Fibroblast of skin of scalp (primary cell): ENCODE data around the gene IGFBP5.

Source experiments
- DNase-seq: peaks from one replicate; pipeline ENCODE4 v3.0.0-alpha.2; 2013

Gene IGFBP5

DNA sequence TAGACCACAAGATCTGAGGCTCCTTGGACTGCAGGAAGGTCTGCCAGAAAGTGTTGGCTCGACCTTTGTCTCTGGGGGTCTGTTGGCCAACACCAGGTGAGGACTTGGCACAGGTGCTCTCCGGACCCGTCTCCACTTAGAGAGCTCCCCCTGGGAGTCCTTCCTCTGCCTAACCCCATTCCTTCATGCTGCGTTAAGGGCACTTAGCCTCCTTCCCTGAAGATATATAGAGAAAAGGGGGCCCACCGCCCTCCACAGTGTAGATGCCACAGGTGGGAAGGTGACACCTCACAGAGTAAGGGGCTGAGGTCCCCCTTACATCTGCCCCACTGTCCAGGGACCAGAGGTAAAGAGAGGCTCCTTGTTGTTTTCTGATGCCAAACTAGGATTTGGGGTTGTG, 8.2 kb downstream of the IGFBP5 start:
- no peak for DNase-seq

DNA sequence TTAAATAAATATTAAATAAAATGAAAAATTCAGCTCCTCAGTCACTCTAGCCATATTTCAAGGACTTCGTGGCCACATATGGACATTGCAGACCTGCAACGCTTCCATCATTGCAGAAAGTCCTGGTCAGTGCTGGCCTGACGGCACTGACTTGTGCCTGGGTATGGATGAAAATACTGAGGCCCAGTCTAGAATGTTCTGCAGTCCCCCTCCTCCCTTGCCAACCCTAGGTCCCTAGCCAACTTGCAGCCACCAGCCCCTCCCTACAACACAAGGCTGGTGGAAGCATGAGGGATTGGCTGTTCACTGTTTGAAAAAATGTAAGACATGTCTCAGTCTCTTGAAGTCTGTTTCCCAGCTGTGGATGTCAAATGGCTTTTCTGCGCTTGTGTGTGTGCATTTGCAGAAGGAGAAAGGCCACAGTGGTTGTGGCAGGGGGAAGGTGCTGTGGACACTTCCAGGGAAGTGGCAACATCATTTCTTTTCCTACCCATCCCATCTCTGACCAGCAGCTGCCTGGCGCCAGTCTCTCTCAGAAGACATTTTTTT, 9.9 kb downstream of the IGFBP5 start:
- no peak for DNase-seq

DNA sequence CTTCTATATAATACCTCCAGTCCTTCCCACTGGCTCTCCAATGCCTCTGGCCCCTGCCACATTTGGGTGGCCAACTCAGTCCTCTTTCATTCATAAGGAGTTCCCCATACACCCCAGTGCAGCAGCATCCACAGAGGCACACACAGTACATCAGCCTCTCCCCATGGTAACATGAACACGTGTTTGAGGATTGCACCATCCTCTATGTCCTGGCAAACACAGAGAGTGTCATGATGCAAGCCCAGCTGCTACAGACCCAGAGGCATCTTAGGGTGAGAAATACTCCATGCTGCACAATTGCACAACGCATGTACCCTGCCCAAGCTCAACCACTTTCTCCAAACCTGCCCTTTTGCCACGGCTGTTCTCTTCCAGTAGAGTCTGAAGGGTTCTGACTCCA, 11.5 kb downstream of the IGFBP5 start:
- peak; percentile 88 for DNase-seq

DNA sequence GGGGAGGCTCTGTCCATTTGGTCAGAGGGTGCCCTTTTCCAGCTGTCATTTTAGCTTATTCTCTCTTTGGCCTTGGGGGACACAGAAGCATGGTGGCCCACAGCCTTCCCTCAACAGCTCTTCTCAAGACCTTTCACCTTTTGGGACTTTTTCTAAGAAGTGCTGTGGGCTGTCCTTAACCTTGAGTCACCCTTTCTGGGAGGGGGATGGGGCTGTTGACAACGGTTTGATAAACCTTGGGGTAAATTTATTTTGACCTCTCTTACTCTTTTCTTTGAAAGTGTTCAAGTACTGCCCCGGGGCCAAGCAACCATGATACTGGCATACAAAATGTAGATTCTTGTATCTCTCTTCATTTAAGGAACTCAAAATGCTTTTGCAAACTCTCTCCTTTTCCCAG, 13.7 kb downstream of the IGFBP5 start:
- DNase-seq = no peak

DNA sequence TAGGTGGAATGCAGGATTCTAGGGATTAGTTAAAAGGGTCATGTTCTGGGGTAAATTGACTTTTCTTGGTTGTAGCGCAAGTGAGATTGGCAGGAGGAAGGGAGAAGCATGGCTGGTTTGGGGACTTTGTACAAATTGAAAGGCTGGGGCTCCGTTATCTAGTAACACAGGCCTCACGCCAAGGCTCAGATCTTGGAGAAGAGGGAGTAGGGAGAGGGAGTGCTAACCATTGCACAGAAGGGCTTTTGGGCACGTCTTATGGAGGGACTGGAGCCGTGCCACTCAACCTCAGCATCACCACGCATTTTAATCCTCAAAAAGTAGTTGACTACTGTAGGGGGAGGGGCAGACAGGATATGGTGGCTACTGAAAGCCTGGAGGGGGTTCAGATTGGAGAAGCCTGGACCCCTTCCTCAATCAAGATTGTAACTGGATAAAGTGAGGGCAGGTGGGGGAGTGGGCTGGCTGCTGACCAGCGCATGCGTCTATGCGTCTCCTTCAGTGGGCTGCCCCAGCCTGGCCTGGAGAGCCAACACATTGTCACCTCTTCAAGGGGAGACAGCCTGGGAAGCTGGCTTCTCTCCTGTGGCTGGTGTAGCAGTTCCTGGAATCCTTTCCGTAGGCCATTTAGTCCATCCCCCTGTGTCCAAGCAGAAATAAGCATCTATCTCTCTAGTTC, 14.3 kb downstream of the IGFBP5 start:
- DNase-seq = no peak

DNA sequence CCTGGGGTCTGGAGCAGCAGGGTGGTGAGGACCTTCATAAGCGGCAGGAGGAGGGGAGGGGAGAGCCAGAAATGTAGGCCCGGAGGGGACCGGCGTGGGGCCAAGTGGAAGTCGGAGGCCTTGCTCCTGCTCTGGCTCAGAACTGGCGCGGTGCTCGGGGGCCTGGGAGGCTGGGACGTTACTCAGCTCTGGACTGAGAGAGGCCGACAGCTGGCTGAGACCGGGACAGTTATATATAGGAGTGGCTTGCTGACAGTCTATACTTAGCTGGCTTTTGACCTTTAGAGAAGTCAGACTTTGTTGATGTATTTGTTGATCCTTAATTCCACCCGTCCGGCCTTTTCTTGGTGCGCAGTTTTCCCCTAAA, 15.7 kb downstream of the IGFBP5 start:
- DNase-seq = no peak

DNA sequence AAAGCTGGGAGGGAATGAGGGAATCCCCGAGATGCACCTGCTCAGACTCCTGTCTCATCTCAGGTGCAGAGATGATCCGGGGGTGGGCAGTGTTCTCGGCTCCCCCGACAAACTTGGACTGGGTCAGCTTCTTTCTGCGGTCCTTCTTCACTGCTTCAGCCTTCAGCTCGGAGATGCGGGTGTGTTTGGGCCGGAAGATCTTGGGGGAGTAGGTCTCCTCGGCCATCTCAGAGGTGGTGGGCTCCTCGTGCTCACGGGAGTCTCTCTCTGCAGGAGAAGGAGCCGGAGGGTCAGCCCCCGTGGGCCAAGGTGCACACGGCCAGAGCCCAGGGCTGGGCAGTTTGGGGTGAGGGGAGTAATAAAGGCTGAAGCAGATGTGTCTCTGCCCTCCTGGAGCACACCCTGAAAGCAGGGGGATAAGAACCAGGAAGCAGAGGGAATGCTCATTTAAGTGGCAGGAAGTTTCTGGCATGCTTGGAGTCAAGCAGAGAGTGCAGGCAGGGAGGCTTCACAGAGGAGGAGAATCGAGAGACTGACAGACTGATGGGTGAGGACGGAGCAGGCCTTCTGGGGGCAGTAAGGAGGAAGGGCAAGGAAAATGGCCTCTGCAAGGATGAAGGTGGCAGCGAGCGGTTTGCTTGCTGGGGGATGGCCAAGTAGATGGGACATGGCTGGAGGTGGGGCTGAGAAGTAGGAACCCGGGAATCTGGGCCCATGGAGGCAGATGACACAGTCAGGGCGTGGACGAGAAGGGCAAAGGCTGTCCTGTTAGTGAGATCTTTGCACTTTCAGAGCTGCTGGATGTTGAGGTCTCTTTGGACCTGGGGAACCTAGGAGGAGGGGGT, 16.3 kb downstream of the IGFBP5 start:
- no peak for DNase-seq

DNA sequence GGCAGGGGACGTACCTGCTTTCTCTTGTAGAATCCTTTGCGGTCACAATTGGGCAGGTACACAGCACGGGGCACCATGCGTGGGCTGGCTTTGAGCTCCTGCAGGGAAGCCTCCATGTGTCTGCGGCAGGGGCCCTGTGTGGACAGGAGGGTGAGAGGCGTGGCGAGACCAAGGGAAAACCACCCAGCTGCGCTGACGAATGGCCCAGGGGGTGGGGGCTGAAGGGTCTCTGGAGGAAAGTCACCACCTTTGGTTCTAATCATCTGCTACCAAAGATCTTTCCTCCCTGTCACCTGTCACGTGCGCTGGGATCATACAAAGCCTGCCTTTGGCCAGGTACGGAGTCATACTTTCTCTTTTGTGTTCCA, 17.3 kb downstream of the IGFBP5 start:
- no peak for DNase-seq

DNA sequence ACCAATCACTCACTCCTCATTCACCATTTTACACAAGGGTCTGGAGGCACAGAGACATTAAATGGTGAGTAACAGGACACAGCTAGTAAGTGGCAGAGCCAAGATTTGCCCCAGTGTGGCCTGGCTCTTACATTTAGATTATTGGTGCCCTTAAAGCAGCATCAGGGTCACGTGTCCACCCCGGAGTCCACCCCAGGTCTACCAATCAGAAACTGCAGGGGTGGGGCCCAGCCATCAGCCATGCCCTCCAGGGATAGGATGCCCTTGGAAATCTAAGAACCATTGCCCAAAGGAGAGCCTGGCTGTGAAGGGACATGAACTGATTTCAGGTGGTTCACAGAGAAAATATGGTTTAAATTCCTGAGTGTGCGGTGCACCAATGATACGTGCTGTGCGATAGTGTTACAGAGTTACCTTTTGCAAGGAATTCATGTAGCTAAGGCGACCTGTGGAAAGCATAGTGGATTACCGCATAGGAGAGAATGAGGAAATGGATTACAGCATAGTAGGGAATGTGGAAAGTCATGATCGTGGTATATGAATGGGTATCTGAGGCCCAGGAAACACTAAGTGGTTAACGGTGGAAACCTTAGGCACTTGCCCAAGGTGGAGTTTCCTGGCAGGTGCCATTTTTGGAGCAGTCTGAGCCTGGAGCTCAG, 17.8 kb downstream of the IGFBP5 start:
- DNase-seq = no peak

DNA sequence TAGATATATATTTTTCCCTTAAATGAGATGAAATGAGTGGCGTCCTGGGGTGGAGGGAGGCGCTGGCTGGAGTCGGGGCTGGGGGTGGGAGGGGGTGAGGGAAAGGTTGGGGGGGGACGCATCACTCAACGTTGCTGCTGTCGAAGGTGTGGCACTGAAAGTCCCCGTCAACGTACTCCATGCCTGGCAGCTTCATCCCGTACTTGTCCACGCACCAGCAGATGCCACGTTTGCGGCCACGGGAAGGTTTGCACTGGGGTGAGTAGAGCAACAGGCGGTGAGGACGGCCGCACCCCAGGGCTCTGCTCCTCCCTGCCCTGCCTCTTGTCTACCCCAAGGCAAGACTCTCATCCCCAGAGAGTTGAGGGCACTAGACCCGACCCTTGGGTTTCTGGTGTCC, 18.7 kb downstream of the IGFBP5 start:
- no peak for DNase-seq

DNA sequence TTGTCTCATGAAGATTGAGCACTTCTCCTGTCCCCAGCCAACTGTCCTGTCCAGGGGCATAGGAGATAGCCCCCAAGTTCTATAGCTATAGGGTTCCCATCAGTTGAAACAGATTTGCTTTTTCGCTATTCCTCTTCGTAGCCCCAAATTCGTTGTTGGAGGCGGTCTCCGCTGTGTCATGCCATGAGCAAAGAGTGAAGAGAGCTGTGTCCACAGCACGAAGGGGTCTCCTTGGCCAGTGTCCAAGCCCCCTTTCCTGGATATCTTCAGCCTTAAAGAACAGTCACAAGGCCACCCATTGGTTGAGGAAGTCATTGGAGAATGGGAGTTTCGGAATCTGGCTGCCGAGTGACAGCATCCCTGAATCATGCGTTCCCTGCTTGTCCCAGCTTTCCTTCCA, 21.0 kb downstream of the IGFBP5 start:
- DNase-seq = no peak

DNA sequence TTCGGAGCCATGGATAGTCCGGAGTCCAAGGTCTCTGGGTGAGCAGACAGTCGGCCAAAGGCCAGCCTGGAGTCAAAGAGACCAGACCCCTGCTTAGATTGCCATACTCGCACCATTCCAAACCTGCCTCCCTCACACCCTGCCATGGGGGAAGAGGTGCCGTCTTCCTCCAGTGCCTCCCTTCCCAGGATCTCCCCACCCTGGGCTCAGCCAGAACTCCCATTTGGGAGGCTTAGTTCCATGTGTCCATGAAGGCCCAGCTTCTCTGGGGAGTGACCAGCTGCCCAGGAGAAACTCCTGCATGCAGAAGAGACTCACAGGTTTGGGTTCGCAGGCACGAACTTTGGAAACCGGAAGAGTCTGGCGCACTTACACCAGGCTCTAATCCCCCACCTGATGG, 21.7 kb downstream of the IGFBP5 start:
- no peak for DNase-seq

DNA sequence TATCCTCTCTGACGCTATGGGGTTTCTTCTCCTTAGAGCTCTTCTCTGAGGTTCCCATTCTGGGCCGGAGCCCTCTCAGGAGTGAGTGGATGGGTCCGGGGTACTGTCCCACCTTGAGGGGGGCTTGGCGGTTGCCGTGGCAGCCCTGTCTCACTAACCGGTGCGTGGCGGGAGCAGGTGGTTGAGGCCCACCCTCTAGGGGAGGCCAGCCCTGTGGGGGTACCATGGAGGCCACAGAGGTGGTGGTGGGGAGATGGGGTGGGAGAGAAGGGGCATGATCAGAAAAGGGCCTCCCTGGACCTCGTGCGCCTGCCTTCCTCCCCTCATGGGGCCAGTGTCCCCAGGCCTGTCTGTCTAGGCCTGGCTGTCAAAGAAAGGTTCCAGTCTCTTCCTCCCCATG, 22.3 kb downstream of the IGFBP5 start:
- no peak for DNase-seq

DNA sequence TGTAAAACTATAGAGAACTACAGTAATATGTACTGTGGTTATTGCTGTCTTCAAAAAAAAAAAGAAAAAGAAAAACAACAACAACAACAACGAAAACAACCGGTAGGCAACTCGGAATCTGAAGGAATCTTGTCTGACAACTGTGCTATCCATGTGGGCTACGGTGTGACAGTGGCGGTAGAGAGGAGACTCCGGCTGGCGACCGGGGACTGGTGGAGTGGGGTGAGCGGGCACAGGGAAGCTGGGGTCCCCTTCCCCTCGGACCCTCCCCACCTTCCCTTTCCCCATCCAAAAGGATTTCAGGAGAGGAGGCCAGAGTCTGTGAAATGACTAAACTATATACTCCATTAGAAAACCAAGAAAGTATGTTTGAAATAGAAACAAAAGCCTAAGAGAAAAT, 22.9 kb downstream of the IGFBP5 start:
- DNase-seq = no peak

DNA sequence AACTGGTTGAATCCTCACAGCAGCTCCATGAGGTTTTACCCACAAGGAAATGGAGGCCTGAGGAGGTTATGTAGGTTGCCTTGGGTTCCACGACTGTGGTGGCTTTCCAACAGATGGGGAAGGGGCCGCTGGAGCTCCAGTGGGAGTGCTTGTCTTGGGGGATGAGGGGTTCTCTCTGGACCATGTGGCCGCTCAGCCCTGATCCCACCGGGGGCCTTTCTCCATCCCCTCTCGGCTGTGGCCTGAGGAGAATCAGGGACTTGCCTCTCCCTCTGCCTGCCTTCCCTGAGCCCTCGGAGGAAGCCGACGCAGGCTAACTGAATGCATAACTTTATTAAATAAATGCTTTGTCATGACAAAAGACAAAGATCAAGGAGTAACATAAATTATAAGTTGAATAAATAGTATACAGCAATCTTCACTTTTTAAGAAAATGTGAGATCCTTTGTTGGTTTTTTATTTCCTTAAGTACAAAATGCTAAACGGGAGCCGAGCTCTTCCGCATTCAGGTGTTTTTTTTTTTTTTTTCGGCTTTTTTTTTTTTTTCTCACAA, 23.5 kb downstream of the IGFBP5 start:
- DNase-seq = no peak

DNA sequence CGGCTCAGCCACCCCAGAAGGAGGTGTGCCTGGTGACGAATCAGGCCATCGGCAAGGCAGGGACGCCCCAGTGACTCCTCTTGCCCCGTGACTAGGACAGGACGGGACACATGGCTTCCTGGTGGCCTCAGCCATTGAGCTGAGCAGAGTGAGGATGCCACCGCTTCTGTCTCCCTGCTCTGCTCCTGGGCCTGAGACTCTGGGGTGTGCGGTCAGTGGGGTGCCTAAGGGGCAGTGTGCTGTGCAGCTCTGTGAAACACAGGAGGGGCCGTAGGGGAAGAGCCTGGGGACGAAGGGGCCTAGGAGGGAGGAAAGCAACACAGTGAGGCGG, 24.3 kb downstream of the IGFBP5 start:
- DNase-seq = no peak

DNA sequence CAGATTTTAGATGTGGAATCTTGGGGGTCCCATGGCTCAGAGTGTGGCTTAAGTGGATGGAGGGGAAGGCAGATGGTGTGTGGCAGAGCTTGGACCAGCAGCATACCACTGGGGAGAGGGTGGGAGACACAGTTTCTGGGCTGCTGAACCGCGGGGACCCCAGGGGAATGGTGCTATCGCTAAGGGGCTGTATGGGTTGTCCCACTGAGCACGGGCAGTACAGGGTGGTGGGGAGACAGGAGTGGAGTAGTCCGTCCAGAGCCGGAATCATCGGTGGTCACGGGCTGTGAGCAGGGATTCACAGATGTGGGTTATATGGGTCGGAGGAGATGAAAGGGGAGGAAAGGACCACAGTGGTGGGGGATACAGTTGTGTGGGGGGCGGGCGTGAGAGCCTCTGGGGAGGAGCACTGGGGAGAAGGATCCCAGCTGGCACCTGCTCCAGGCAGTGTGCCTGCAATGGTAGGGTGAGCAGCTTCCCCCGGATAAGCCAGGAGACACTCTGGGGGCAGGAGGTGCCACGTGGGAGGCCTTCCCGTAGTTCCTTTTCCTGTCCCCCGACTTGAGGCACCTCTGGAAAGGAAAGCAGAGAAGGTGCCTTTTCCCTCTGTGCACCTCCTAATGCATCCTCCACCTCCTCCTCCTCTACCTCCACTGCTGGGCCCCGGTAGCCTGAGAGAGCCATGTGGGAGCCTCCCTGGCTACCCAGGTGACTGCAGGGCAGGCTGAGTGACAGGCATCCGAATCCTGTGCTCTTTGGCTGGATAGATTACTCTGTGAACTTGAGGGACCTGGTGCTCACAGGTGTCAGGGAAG, 24.9 kb downstream of the IGFBP5 start:
- no peak for DNase-seq

DNA sequence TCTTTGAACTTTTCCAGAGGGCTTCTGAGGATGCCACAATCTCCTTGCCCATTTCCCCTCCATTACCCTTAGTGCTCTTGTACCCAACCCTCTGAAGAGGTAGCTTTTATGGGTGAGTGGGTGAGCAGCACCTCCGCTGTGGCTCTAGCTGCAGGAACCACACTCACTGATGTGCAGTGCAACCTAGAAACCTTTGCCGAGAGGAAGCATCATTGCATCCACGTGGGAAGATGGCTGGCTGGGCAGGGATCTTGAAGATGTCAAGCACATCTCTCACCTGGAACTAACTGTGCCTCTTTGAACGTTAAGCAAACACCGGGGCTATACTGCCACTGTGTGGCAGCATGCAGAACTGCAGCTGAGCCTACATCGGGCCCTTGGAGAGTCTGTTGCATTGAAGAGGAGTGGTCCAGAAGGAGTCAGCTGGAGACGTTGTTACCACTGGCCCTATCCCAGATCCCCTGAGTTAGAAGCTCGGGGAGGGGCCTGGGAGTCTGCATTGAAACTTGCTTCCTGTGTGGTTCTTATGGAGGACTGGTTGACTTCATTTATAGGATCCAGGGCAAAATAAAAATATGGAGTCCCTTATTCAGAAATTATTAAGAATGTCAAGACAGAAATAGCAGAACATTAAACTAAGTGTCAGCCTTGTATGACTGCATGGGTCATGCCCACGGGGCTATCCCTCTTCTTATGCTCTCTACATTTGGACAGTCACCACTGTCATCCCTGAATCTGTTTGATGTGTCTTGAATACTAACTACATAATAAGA, 28.7 kb downstream of the IGFBP5 start:
- peak; percentile 67 for DNase-seq

DNA sequence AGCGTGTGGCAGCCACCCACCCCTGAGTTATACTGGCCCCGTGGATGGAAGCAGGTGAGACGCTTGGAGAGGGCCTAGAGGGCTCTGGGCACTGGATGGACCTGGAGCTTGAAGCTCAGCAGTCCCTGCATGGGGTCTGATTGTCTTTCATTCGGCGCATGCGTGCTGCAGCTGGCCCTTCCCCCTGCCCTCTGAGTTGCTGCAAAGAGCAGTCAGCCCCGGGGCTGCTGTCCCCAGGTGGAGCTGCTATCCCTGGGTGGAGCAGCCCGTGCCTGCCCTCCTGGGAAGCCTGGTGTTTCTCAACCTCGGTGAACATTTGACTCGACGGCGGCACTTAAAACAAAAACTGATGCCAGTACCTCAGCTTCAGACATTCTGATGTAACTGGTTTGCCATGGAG, 29.6 kb downstream of the IGFBP5 start:
- peak; percentile 39 for DNase-seq

DNA sequence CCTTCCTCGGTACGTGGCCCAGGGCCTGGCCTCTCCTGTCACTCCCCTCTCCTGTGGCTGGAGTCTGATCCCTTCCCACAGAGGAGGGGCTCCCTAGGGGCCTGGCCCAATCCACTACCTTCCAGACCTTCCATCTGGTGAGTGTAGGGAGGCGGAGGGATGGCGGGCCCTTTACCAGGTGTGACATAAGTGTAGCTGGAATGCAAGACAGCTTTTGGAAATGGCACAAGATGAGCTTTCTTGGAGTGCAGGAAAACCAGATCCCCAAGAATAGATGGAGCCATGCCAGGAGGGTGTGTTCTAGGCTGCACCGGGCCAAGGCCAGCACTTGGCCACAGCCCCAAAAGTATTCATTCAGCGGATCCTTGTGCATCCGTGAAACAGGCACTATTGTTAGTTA, 30.1 kb downstream of the IGFBP5 start:
- DNase-seq = peak; percentile 22

DNA sequence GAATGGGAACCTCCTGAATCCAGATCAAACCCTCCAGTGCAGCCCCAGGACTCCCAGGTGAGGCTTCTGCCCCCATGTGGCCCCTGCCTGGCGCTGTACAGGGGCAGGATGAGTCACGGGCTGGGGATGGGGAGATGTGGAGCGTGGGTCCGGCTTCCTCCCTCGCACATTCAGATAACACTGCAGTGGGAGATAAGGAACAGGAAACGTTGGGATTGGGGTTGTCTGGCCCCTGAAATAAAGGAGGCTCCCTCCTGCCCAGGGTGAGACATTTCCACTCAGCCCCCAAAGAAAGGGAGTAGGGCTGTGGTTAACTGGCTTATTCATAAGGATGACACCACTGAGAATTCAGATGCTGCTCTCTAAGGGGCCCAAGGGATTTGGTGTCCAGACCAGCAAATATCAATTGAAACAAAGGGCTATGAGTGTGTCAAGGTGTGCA, 30.7 kb downstream of the IGFBP5 start:
- DNase-seq = peak; percentile 56

DNA sequence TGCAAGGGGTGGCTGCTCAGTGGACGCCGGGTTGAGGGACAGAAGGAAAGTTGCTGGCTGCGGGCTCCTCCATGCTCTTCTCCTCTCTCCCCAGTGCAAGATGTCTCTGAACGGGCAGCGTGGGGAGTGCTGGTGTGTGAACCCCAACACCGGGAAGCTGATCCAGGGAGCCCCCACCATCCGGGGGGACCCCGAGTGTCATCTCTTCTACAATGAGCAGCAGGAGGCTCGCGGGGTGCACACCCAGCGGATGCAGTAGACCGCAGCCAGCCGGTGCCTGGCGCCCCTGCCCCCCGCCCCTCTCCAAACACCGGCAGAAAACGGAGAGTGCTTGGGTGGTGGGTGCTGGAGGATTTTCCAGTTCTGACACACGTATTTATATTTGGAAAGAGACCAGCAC, 31.5 kb downstream of the IGFBP5 start:
- no peak for DNase-seq
